Hindlimb muscle (tissue), 1 donor: ENCODE measurements around the gene LRMDA. TPM values are rescaled to one million over a fixed set of nuclear protein-coding genes. Genes with fewer than 3 reads are reported as not detected.

Experiments
- DNase-seq: peaks from one replicate; pipeline ENCODE4 v3.0.0-alpha.2; 2013
- polyA plus RNA-seq: library from polyadenylated mRNA; unstranded; fragments of 120-200 nt; gene quantifications from one replicate; pipeline ENCODE4 v1.2.1, GENCODE V29; 2013; ENCODE audit not compliant: insufficient read length

The LRMDA gene
- polyA plus RNA-seq, 1 donor, result 6.6 TPM

- DNase-seq, result no peak
These were observed 113.0 kb downstream of the LRMDA start for GRCh38 chr10:75544386-75544785.

DNA sequence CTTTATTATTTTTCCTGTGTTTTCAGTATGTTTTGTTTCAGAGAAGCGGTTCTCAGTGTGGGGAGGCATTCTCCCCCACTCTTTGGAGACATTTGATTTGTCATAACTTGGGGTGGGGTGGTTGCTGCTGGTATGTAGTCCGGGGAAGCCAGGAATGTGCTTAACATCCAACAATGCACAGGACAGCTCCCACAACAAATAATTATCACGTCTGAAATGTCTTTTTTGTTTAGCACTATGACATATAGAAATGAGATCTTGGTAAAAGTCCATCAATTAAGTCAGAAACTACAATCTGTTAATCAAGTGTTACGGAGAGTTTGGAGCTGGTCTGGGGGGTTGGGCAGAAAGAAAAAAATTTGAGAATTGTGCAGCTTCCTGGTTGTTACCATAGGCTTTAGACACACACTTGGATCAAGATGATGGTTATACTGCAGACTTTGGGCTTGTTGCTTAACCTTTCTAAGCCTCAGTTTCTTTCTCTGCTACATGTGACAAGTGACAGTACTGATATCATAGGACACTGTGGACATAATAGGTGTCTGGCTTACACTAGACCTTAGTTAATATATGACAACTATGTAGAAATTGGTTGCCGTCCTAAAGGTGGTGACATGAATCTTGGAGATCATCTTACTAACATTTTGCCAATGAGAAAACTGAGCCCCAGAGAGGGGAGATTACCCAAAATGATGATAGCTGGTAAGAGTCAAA lies 113.7 kb downstream of the LRMDA start:
- no peak for DNase-seq

DNA sequence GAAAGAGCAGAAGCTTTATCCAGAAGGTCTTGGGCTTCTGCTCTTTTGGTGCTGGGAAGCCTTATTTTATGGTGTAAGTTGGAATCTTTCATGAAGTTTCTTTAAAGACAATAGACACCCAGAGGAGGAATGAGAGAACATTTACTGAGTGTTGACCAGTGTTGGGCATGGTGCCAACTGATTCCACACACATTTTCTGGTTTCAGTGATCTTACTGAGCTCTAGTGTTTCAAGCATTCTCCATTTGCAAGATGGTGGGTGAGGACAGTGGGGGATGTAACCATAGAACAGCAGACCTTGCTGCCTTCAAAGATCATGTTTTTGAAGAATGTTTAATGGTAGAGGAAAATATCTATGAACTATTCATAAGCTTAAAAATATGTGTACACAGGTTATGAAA lies 114.6 kb downstream of the LRMDA start:
- no peak for DNase-seq

DNA sequence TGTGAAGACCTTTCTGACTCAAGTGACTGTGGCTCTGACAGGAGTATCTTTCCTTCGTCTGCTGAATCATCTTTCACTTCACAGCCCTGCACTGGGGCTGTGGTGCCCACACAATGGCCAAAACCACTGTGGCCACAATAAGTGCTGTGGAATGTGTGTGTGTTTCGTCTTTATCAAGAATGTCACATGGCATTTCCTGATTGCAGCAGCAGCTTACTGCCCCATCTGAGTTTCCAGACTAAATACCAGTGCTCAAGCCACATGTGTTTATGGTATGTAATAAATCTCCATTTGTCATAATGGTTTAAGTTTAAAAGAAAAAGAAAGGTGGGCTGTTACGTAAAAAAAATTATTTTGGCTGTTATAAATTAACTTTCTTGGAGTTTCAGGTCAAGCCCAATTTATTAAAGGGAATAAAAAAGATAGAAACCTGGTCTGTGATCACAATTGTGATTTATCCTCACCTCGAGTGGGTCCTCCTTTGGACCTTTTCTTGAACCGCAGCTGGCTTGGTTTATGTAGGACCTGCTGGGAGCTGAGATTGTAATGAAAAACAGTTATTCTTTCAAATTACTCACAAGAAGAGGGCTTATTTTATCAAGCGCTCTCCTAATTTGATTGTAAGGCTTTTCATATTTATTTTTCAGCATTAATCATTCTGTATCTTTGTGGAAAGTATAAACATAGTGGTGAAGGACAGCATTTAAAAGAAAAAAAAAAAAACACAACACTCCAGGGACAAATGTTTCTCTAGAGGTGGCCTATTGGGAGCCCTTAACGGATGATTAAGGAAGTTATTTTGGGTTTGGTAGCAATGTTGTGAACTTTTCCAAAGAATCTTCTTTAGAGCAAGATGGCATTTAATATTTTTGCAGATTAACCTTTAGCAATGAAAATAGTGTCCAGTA lies 116.2 kb downstream of the LRMDA start:
- no peak for DNase-seq

GRCh38 chr10:75548356-75548755 lies 116.9 kb downstream of the LRMDA start:
- no peak for DNase-seq

- no peak for DNase-seq
These were observed 118.8 kb downstream of the LRMDA start for GRCh38 chr10:75550191-75550590.

DNA sequence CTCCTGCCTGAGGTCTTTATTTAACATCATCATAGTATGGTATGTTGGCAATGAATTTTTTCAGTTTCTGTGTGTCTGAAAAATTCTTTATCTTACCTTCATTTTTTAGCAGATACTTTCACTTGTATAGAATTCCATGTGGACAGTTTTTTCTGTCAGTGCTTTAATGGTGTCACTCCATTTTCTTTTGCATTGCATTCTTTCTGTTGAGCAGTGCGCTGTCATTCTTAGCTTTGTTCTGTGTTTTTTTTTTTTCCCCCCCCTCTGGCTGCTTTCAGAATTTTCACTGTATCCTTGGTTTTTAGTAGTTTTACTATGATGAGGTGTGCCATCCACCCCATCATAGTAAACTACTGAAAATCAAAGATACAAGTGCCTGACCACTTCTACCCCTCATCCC lies 120.7 kb downstream of the LRMDA start:
- DNase-seq, result no peak

DNA sequence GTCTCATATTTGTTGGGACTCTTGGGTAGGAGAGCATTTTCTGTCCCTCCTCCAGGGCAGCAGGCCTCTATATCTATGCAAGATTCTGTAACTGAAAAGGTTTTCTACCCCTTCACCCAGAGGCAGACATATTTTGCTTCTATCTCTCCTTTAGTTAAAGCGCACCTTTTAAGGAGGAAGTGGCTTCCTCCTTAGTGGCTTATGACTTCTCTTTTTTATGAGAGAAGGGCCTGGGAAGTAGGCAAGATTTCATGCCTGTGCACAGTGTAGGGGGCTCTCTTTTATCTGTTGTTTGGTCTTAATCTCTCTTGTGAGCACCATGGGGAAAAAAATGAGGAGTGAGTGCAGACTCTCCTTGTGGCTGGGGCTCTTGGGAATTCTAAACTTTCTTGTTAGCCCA lies 122.1 kb downstream of the LRMDA start:
- DNase-seq, result no peak

- DNase-seq, result no peak
These were observed 123.9 kb downstream of the LRMDA start for GRCh38 chr10:75555323-75555722.

DNA sequence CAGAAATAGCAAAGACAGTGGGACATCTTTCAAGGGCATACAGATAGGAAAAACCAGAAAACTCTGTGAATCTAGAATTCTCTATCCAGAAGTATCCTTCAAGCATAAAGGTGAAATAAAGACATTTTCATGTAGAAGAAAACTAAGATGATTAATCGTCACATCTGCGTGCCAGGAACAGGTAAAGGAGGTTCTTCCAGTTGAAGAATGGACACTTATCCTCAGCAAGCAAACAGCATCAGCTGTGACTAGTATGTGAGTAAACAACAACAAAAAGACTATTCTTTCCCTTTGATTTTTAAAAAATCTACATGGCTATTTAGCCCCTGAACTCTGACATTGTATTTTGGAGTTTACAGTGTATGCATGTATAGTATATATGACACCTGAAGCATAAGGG lies 124.9 kb downstream of the LRMDA start:
- DNase-seq, result no peak

DNA sequence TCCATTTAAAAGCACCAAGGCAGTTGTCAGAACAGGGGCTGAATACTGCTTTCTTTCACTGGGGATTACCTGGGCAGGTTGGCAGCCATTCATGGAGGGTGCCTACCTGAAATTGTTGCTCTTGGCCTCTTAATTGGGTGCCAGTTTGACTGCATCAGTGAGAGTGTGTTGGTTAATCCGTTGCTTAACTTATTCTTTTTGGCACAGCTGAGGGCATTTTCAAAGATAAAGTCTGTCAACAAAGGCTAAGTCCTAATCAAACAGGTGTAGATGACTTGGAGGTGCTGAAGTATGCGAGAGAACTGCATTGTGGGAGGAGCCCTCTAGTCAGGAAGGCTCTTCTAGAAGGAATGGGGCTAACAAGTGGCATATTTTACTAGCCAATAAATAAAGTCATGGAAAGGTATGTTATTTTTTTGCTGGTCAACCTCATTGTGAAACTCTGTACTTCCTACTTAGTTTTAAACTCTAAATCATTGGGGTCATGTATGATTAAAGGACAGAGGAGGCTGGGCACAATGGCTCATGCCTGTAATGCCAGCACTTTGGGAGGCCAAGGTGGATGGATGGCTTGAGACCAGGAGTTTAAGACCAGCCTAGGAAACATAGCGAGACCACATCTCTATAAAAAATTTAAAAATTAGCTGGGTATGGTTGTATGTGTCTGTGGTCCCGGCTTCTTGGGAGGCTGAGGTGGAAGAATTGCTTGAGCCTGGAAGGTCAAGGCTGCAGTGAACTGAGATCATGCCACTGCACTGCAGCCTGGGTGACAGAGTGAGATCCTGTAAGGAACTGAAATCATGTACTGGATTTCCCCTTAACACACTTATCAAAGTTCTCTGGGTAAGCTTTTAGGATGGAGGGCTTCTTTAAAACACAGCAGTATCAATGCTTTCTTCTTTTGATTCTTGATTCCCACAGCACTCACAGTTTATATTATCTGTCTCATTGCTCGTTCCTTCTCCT lies 134.1 kb downstream of the LRMDA start:
- no peak for DNase-seq

DNA sequence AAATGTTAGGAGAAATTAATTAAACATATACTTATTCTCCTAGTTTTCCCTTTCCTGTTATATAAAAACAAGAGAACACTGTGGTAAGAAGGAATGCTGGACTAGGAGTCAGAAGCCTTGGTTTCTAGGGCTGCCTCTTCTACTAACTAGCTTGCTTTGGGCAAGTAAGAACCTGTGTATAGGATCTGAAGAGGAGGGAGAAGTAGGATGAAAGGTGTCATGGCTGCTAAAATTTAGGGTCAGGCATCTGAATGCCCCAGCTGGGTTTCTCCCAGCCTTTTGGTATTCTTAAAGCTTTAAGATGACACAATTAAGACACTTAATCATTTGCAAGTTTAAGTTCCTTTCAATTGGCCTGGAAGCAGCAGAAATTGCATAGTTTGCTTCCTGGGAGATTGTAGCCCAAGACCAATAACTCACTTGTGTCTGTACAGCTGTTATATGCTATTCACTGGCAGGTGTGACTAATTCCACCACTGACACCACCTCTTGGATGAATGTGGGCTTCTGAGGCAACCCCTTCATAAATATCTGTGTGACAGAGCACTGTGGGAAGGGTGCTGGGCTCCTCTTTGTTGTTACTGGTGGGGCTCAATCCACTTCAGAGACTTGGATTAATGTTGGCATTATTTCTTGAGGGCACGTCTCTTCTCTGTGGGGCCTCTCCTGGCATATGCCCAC lies 137.2 kb downstream of the LRMDA start:
- no peak for DNase-seq

DNA sequence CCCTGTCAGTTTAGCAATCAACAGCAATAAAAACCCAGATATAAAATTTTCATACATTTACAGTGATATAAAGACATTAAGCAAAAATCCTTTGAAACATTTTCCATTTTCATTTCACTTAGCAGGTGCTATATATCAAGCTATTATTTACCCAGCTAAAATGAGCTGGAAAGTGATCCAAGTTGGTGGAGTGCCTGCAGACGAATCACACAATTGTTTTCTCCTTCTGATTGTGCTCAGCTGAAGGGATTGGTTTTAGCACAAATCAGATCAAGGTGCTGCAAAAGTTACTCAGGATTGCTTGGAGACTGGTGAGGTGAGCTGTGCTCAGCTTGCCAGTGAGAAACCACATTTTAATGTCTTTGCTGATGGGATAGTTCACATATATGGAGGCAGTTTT lies 138.1 kb downstream of the LRMDA start:
- DNase-seq, result no peak

GRCh38 chr10:75572478-75572877 lies 141.1 kb downstream of the LRMDA start:
- no peak for DNase-seq

GRCh38 chr10:75575940-75576339 lies 144.5 kb downstream of the LRMDA start:
- DNase-seq, result no peak

- no peak for DNase-seq
These were observed 150.7 kb downstream of the LRMDA start for GRCh38 chr10:75582102-75582501.

DNA sequence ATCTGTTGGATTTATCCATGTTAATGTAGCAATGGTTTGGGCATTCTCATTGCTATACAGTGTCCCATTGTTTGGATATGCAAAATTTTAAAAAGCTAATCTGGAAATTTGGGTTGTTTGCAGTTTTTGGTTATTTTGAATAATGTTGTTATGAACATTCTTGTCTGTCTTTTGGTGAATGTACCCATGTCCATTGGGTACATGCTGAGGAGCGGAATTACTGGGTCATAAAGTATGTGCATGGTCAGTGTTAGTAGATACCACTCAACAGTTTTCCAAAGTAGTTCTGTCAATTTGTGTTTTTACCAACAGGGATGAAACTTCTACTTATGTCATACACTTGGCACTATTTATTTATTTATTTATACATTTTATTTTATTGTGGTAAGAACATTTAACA lies 153.9 kb downstream of the LRMDA start:
- DNase-seq, result no peak

DNA sequence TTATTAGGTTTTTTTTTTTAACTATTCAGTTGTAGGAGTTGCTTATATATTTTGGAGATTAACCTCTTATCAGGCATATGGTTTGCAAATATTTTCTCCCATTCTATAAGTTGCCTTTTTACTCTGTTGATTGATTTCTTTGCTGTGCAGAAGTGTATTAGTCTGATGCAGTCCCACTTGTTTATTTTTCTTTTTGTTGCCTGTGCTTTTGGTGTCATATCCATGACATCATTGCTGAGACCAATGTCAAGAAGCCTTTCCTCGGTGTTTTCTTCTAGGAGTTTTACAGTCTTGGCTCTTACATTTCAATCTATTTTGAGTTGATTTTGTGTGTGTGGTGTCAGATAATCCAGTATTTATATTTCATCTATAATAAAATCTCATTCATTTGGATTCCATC lies 155.4 kb downstream of the LRMDA start:
- DNase-seq, result no peak

GRCh38 chr10:75588031-75588430 lies 156.6 kb downstream of the LRMDA start:
- DNase-seq, result no peak

DNA sequence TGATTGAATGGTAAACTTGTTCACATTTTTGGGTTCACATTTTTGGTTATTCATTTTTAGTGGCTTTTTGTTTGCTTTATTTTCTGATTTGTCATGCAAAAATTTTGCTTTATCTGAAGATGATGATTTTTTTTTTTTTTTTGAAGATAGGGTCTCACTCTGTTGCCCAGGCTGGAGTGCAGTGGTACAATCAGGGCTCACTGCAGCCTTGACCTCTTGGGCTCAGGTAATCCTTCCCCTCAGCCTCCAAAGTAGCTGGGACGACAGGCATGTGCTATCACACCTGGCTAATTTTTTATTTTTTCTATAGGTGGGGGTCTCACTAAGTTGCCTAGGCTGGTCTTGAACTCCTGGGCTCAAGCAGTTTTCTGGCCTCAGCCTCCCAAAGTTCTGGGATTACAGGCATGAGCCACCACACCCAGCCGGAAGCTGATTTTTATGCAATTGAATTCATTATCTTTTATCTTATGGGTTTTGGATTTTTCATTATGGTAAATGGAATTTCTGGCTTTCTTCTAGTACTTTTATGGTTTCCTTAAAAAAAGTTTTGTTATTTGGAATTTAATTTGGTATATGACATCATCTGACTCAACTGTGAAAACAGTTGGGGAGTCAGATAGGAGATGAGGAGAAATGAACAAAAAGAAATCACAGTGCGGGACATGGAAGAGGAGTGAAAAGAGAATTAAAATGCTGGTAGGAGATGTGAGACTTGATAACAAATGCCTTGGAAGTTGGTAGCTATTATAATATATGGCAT lies 158.7 kb downstream of the LRMDA start:
- DNase-seq, result no peak

DNA sequence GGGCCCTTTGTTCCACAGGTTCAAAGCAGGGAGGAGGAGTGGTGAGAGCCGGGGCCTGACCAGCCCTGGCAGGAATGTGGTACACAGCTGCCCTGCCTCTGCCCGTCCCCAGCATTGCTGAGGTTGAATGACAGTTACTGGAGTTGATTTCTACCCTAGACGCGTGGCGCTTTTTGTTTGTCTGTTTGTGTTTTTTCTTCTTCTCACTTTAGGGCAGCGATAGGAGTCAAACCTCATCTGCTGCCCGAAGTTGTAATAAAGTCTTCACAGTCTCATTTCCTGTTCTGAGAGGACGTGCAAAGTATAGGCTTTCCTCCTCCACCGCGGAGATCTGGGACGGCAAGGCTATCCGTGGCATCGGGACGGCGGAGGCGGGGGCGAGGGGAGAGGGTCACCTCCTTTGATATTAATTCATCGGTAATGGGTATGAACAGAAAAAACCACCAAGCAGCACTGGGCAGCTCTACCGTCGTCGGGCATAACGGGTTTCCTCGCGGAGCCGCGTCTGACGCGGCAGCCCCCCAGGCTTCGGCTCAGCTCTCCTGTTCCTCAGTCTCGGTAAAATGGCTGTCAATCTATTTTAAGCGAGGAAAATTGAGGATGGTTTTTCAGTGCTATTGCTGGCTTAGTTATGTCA lies 160.8 kb downstream of the LRMDA start:
- no peak for DNase-seq
